Activated T-cell treated with anti-CD3 and anti-CD28 coated beads for 4 hours (primary cell): ENCODE measurements around the gene BCL10.

Experiments used
- DNase-seq: peaks from one replicate; pipeline ENCODE4 v3.0.0-alpha.2; 2020

BCL10 gene

DNA sequence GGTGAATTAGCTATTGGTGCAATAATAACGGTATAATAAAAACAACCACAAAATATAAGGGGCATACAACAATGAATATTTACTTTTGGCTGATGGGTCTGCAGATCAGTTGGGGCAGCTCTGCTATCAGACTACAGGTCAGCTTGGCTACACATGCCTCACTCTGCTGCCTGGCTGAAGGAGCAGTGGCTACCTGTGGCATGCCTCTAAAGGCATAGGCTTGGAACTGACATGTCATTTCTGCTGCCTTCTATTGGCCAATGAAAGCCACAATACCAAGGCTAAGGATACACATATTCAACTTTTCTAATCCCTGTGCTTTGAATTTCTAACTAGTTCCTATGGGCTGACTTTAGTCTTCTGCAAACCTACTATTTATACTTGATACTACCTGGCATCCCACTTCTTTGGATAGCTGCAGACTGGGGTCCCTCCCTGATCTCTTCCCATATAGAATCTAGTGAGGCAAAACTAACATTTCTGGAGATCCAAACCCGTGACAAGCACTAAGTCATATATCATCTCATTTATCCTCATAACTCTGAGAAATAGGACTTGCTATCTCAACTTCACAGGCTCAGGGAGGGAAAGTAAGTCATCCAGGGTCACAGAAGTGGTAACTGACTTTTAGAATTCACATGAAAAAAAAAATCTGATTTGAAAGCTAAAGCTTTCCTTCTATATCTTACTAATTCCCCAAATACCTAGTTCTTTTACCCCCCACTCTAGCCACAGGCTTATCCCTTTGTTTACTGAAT lies 56.4 kb downstream of the BCL10 start:
- no peak for DNase-seq

DNA sequence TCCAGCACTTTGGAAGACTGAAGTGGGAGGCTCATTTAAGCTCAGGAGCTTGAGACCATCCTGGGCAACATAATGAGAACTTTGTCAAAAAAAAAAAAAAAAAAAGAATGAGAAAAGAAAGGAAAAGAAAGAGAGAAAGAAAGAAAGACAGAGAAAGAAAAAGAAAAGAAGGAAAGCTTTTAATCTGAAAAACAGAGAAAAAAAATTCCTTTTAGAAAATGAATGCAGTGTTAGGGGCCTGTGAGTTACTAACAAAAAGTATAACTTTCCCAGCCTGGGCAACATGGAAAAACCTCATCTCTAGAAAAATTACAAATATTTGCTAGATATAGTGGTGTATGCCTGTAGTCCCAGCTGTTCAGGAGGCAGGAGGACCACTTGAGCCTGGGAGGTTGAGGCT lies 59.7 kb downstream of the BCL10 start:
- DNase-seq, result no peak
